Gastrocnemius medialis (tissue), 4 donors: Measurements from ENCODE around the gene ZNF320. TPM values are rescaled to one million over a fixed set of nuclear protein-coding genes. Genes with fewer than 3 reads are reported as not detected.
"Not testable (repeated sequence)": the region's sequence is repeated elsewhere in the genome, so short reads cannot be mapped to it uniquely, and the experiment has no call there.

ENCODE experiments used
- ATAC-seq, 2 donors: fragments of 150-250 bp; one replicate each; pipeline ENCODE4 v1.9.1; 2016
- DNase-seq, 2 donors: peaks; one replicate each; pipeline ENCODE4 v3.0.0-alpha.2; 2019
- H3K27ac ChIP-seq, 4 donors: fragments of 200-600 bp; sonication (generic); 1 replicate in 1 of 4; 2 replicates in 3 of 4; pipeline ENCODE4 v1.5.1; 2016 to 2018; ENCODE audit warnings: mild to moderate bottlenecking in 2 of 4, moderate library complexity in 1 of 4
- H3K27me3 ChIP-seq, 3 donors: fragments of 200-600 bp; sonication (generic) in 2 of 3; 1 replicate in 1 of 3; 2 replicates in 2 of 3; pipeline versions ENCODE4 v1.5.1 to v1.6.0; 2016 to 2019; ENCODE audit warnings: mild to moderate bottlenecking in 1 of 3, moderate library complexity in 1 of 3
- H3K36me3 ChIP-seq, 2 donors: fragments of 200-600 bp; sonication (generic) in 1 of 2; one replicate each; pipeline ENCODE4 v1.5.1; 2017 to 2018
- H3K4me1 ChIP-seq, 2 donors: fragments of 200-600 bp; sonication (generic) in 1 of 2; one replicate each; pipeline ENCODE4 v1.5.1; 2016 to 2017; ENCODE audit warnings: mild to moderate bottlenecking in 2 of 2
- H3K4me3 ChIP-seq, 4 donors: fragments of 200-600 bp; sonication (generic) in 3 of 4; 1 replicate in 1 of 4; 2 replicates in 3 of 4; pipeline ENCODE4 v1.5.1; 2016 to 2019; ENCODE audit warnings: mild to moderate bottlenecking in 2 of 4
- H3K9me3 ChIP-seq, 3 donors: fragments of 200-600 bp; sonication (generic) in 2 of 3; 1 replicate in 1 of 3; 2 replicates in 2 of 3; pipeline ENCODE4 v1.5.1; 2016 to 2019
- POLR2A ChIP-seq, 2 donors: fragments of 450-650 bp; IDR thresholded peaks; one replicate each; pipeline ENCODE4 v1.6.1; 2017; ENCODE audit warnings: antibody characterized with exemption in 2 of 2, mild to moderate bottlenecking in 2 of 2, moderate library complexity in 2 of 2
- in situ Hi-C, 4 donors: fragments of 200-750 bp; cut with MboI; loops; one replicate each; pipeline versions ENCODE4 v1.15.0 to v1.8.0; 2017; ENCODE audit warnings: low sequenced_read_pairs in 4 of 4
- intact Hi-C: fragments of 100-400 bp; cut with DNase I; formaldehyde crosslinking; loops from one replicate; pipeline ENCODE4 v1.15.1; 2023; ENCODE audit warnings: low total_unique reads
- total RNA-seq, 4 donors: library from RNA; depleted of rRNA; stranded (reverse); fragments of >200 nt; gene quantifications; one replicate each; pipeline versions ENCODE4 v1.1.0 to v1.2.3, GENCODE V29; 2016
- TF ChIP-seq, protein P1 (sequence below), 5 experiments: fragments of 450-650 bp in 3 of 5; fragments of 200-600 bp in 2 of 5; sonication (generic) in 2 of 5; IDR thresholded peaks in 4 of 5; conservative IDR thresholded peaks in 1 of 5; 1 replicate in 4 of 5; 2 replicates in 1 of 5; pipeline ENCODE4 v1.5.1; 2016 to 2019; ENCODE audit warnings: antibody characterized with exemption in 5 of 5, mild to moderate bottlenecking in 3 of 5, moderate library complexity in 3 of 5

Gene ZNF320
- total RNA-seq, 4 donors from 2014 or later: 1.3 to 2.7 (median 2.5) TPM; not detected in 1

DNA sequence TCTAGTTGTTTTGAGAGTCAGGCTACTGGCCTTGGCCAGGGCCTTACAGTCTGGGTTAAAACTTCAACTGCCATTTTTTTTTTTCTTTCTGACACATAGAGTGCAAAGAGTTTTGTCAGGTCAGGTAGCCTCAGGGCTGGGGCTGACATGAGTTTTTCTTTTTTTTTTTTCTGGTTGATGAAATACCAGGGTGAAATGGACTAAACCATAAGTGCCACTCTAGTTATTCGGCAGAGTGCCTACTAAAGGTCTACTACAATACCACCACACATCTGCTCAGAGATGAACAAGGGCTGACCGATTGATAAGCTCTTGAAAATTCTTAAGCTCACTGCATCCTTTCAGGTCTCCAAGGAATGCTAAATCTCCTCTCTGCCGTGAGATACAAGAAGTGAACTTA lies 4.4 kb upstream of the ZNF320 start:
- DNase-seq: no peak
- intact Hi-C loops: no loop called here
- Histone ChIP-seq H3K4me3 (no peak overlapping the region), H3K27ac (no peak overlapping the region), H3K27me3 (no peaks in the 10 kb centered on the region), H3K9me3 (no peaks in the 10 kb centered on the region), H3K36me3 (no peaks in the 10 kb centered on the region), H3K4me1 (peaks cover 2 to 5% of the 10 kb centered on the region in 2 donors)
- in situ Hi-C loops: no loop called here
- no peak for ATAC-seq
- TF ChIP-seq POLR2A (IDR thresholded peaks at IDR 0.05): no peak
- TF ChIP-seq, protein P1, sequence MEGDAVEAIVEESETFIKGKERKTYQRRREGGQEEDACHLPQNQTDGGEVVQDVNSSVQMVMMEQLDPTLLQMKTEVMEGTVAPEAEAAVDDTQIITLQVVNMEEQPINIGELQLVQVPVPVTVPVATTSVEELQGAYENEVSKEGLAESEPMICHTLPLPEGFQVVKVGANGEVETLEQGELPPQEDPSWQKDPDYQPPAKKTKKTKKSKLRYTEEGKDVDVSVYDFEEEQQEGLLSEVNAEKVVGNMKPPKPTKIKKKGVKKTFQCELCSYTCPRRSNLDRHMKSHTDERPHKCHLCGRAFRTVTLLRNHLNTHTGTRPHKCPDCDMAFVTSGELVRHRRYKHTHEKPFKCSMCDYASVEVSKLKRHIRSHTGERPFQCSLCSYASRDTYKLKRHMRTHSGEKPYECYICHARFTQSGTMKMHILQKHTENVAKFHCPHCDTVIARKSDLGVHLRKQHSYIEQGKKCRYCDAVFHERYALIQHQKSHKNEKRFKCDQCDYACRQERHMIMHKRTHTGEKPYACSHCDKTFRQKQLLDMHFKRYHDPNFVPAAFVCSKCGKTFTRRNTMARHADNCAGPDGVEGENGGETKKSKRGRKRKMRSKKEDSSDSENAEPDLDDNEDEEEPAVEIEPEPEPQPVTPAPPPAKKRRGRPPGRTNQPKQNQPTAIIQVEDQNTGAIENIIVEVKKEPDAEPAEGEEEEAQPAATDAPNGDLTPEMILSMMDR (IDR thresholded peaks at IDR 0.05 in 4 of 5, conservative IDR thresholded peaks at IDR 0.05 in 1 of 5): no peak

DNA sequence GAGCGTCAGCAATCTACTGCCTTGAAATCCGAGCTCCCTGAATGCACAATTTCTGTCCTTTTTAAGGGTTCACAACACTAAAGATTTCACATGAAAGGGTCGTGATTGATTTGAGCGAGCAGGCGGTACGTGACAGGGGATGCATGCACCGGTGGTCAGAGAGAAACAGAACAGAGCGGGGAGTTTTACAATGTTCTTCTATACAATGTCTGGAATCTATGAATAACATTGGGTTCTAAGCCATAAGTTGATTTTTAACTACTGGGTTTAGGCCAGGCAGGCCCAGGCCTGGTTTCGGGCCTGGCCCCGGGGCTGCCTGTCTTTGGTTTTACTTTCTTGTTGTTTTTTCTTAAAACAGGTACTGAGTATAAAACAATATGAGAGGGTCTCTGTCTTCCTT lies 1.2 kb upstream of the ZNF320 start:
- H3K27me3 ChIP-seq, in situ Hi-C loops, ATAC-seq, H3K9me3 ChIP-seq, H3K4me3 ChIP-seq, DNase-seq, H3K36me3 ChIP-seq: not testable (repeated sequence)
- Histone ChIP-seq H3K27ac (peak overlapping the region in 1 of 4 donors; percentile 94), H3K4me1 (peaks cover 8 to 14% of the 10 kb centered on the region in 2 donors)
- intact Hi-C loops: loop anchor here (5.0 kb wide), 1 partner anchor 494 kb away; no protein-coding TSS in a partner anchor

DNA sequence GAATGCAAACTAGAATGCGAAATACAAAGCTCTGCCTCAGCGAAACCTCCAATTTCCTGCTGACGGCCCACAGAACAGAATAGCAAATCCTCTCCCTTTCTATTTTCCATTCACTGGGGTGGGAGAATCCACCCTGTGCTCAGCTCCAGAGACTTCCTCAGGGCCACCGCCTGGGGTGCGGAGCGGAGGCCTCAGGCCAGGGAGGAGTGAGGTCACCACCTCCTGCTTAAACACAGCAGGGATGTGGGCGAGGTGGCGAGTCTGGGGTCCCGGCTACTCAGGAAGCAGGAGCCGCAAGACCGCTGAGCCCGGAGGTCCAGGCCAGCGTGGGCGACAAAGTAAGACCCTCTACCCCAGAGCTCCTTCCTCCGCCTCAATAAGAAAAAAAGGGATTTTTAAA lies 666 bp upstream of the ZNF320 start:
- ATAC-seq (no peak), DNase-seq (no peak)
- no peaks in the 10 kb centered on the region for H3K27me3 ChIP-seq
- H3K36me3 ChIP-seq: peaks cover 0 to 7% of the 10 kb centered on the region in 2 donors
- H3K27ac ChIP-seq: peak overlapping the region; percentile 81 to 94 (median 88)
- TF ChIP-seq, protein P1 (IDR thresholded peaks at IDR 0.05 in 4 of 5, conservative IDR thresholded peaks at IDR 0.05 in 1 of 5): no peak
- TF ChIP-seq POLR2A (IDR thresholded peaks at IDR 0.05): no peak
- in situ Hi-C loops (no loop called here), intact Hi-C loops (loop anchor here (5.0 kb wide), 1 partner anchor 494 kb away; no protein-coding TSS in a partner anchor)
- H3K4me3 ChIP-seq: peak overlapping the region; percentile 66 to 96 (median 85)
- H3K4me1 ChIP-seq: peaks cover 8 to 14% of the 10 kb centered on the region in 2 donors
- no peaks in the 10 kb centered on the region for H3K9me3 ChIP-seq

GRCh38 chr19:52896431-52897137 lies 851 bp downstream of the ZNF320 start:
- TF ChIP-seq, protein P1 (IDR thresholded peaks at IDR 0.05 in 4 of 5, conservative IDR thresholded peaks at IDR 0.05 in 1 of 5): no peak
- no peak for TF ChIP-seq POLR2A (IDR thresholded peaks at IDR 0.05)
- peaks cover 0 to 8% of the 10 kb centered on the region in 2 donors for H3K36me3 ChIP-seq
- H3K4me3 ChIP-seq: peak overlapping the region; percentile 66 to 96 (median 85)
- H3K27me3 ChIP-seq: no peaks in the 10 kb centered on the region
- ATAC-seq (peak in 1 of 2 donors; percentile 18), DNase-seq (peak in 1 of 2 donors; percentile 17)
- H3K4me1 ChIP-seq: peaks cover 8 to 14% of the 10 kb centered on the region in 2 donors
- intact Hi-C loops (loop anchor here (1.0 to 5.0 kb wide), 4 partner anchors 27 to 496 kb away; partner anchors contain the start of genes ZNF468, ZNF611 and ZNF888), in situ Hi-C loops (no loop called here)
- H3K27ac ChIP-seq: peak overlapping the region; percentile 81 to 94 (median 88)
- H3K9me3 ChIP-seq: no peaks in the 10 kb centered on the region

DNA sequence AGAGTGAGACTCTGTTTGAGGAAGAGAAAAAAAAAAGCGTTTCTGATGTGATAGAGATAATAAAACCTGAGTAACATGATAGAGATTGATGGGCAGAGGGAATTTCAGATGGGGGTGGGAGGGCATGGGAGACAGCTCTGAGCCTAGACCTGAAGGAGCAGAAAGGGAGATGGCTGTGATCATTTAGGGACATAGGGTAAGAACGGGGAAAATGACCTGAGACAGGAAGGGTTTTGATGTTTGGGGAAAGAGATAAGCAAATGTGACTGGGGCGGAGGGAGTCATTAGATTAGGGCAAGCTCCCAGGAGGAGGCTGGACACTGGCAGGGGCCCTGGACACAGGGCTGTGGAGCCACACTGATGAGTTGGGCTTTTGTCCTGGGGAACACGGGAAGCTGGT lies 6.1 kb downstream of the ZNF320 start:
- no peak for ATAC-seq
- H3K4me3 ChIP-seq: no peak overlapping the region
- intact Hi-C loops: no loop called here

More for the DNA sequence above, 6.1 kb downstream of the ZNF320 start:
- Histone ChIP-seq H3K27me3 (no peaks in the 10 kb centered on the region), H3K4me1 (peaks cover under 1 to 4% of the 10 kb centered on the region in 2 donors), H3K36me3 (peaks cover 0 to 52% of the 10 kb centered on the region in 2 donors), H3K9me3 (no peaks in the 10 kb centered on the region), H3K27ac (no peak overlapping the region)
- no peak for DNase-seq
- in situ Hi-C loops: no loop called here
- TF ChIP-seq POLR2A (IDR thresholded peaks at IDR 0.05): no peak
- TF ChIP-seq, protein P1 (IDR thresholded peaks at IDR 0.05 in 4 of 5, conservative IDR thresholded peaks at IDR 0.05 in 1 of 5): no peak
